ENCODE results near the gene USP50.

Gene USP50

GRCh38 chr15:50531163-50531562 lies 15.3 kb downstream of the USP50 start:
- no peaks in the 10 kb centered on the region for H4K20me1 ChIP-seq (ENCODE audit: low read depth, low read length)
- H3K27me3 ChIP-seq (ENCODE audit: low read length), result no peaks in the 10 kb centered on the region
- no peak overlapping the region for H2AFZ ChIP-seq (ENCODE audit: low read depth, low read length, severe bottlenecking)
- H3F3A ChIP-seq (ENCODE audit: insufficient read depth), result no peaks in the 10 kb centered on the region
- no peak overlapping the region for H3K9ac ChIP-seq (ENCODE audit: low read length)
- no peaks in the 10 kb centered on the region for H3K9me2 ChIP-seq (replicated peaks; ENCODE audit: insufficient read depth, low read length)
- H3K4me3 ChIP-seq (ENCODE audit: insufficient read depth, low read length, poor library complexity, severe bottlenecking), result no peak overlapping the region
- H3K36me3 ChIP-seq (ENCODE audit: low read length), result no peaks in the 10 kb centered on the region
- no peaks in the 10 kb centered on the region for H3K9me3 ChIP-seq (ENCODE audit: insufficient read depth, low read length)
- TF ChIP-seq EZH2phosphoT487 (conservative IDR thresholded peaks at IDR 0.05; ENCODE audit: low read length), result no peak
- TF ChIP-seq, protein P1, sequence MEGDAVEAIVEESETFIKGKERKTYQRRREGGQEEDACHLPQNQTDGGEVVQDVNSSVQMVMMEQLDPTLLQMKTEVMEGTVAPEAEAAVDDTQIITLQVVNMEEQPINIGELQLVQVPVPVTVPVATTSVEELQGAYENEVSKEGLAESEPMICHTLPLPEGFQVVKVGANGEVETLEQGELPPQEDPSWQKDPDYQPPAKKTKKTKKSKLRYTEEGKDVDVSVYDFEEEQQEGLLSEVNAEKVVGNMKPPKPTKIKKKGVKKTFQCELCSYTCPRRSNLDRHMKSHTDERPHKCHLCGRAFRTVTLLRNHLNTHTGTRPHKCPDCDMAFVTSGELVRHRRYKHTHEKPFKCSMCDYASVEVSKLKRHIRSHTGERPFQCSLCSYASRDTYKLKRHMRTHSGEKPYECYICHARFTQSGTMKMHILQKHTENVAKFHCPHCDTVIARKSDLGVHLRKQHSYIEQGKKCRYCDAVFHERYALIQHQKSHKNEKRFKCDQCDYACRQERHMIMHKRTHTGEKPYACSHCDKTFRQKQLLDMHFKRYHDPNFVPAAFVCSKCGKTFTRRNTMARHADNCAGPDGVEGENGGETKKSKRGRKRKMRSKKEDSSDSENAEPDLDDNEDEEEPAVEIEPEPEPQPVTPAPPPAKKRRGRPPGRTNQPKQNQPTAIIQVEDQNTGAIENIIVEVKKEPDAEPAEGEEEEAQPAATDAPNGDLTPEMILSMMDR (IDR thresholded peaks at IDR 0.05; ENCODE audit: insufficient read depth, low read length, poor library complexity, severe bottlenecking), result no peak
- H3K79me2 ChIP-seq (ENCODE audit: insufficient read depth, low read length), result no peaks in the 10 kb centered on the region
- H3K27ac ChIP-seq (ENCODE audit: low read depth, low read length), result no peak overlapping the region
- no peak overlapping the region for H3K4me2 ChIP-seq (ENCODE audit: low read depth, low read length, poor library complexity, severe bottlenecking)

DNA sequence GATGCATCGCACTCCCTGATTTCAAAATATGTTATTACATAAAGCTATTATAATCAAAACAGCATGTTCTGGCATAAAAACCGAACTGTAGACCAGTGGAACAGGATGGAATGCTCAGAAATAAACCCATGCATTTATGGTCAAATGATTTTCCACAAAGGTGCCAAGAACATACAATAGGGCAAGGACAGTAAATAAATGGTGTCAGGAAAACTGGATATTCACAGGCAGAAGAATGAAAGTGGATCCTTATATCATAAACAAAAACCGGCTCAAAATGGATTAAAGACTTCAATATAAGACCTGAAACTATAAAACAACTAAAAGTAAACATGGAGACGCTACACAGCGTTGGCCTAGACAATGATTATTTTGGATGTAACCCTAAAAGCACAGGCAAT lies 22.6 kb downstream of the USP50 start:
- no peak for TF ChIP-seq EZH2phosphoT487 (conservative IDR thresholded peaks at IDR 0.05; ENCODE audit: low read length)
- TF ChIP-seq, protein P1 (IDR thresholded peaks at IDR 0.05; ENCODE audit: insufficient read depth, low read length, poor library complexity, severe bottlenecking), result no peak
- H3K36me3 ChIP-seq (ENCODE audit: low read length), result no peaks in the 10 kb centered on the region
- no peaks in the 10 kb centered on the region for H4K20me1 ChIP-seq (ENCODE audit: low read depth, low read length)
- no peak overlapping the region for H3K4me3 ChIP-seq (ENCODE audit: insufficient read depth, low read length, poor library complexity, severe bottlenecking)
- H2AFZ ChIP-seq (ENCODE audit: low read depth, low read length, severe bottlenecking), result no peak overlapping the region
- H3K27me3 ChIP-seq (ENCODE audit: low read length), result no peaks in the 10 kb centered on the region
- H3K9me2 ChIP-seq (replicated peaks; ENCODE audit: insufficient read depth, low read length), result no peaks in the 10 kb centered on the region
- H3K79me2 ChIP-seq (ENCODE audit: insufficient read depth, low read length), result no peaks in the 10 kb centered on the region
- no peak overlapping the region for H3K27ac ChIP-seq (ENCODE audit: low read depth, low read length)
- H3K9me3 ChIP-seq (ENCODE audit: insufficient read depth, low read length), result no peaks in the 10 kb centered on the region
- H3F3A ChIP-seq (ENCODE audit: insufficient read depth), result no peaks in the 10 kb centered on the region
- no peak overlapping the region for H3K4me2 ChIP-seq (ENCODE audit: low read depth, low read length, poor library complexity, severe bottlenecking)
- no peak overlapping the region for H3K9ac ChIP-seq (ENCODE audit: low read length)

- no peaks in the 10 kb centered on the region for H3K27me3 ChIP-seq (ENCODE audit: low read length)
- no peaks in the 10 kb centered on the region for H3K9me2 ChIP-seq (replicated peaks; ENCODE audit: insufficient read depth, low read length)
- no peak overlapping the region for H3K4me3 ChIP-seq (ENCODE audit: insufficient read depth, low read length, poor library complexity, severe bottlenecking)
- H3K9ac ChIP-seq (ENCODE audit: low read length), result no peak overlapping the region
- H3K4me2 ChIP-seq (ENCODE audit: low read depth, low read length, poor library complexity, severe bottlenecking), result no peak overlapping the region
- H2AFZ ChIP-seq (ENCODE audit: low read depth, low read length, severe bottlenecking), result no peak overlapping the region
- no peaks in the 10 kb centered on the region for H3K79me2 ChIP-seq (ENCODE audit: insufficient read depth, low read length)
- no peaks in the 10 kb centered on the region for H3K36me3 ChIP-seq (ENCODE audit: low read length)
- H3F3A ChIP-seq (ENCODE audit: insufficient read depth), result no peaks in the 10 kb centered on the region
- TF ChIP-seq, protein P1 (IDR thresholded peaks at IDR 0.05; ENCODE audit: insufficient read depth, low read length, poor library complexity, severe bottlenecking), result no peak
- no peak for TF ChIP-seq EZH2phosphoT487 (conservative IDR thresholded peaks at IDR 0.05; ENCODE audit: low read length)
- no peaks in the 10 kb centered on the region for H3K9me3 ChIP-seq (ENCODE audit: insufficient read depth, low read length)
- no peak overlapping the region for H3K27ac ChIP-seq (ENCODE audit: low read depth, low read length)
- no peaks in the 10 kb centered on the region for H4K20me1 ChIP-seq (ENCODE audit: low read depth, low read length)
These were observed 26.6 kb downstream of the USP50 start for GRCh38 chr15:50519740-50520425.

Measured in SU-DHL-6 (cell line).